ENCODE measurements around the gene FLAD1.

Gene FLAD1

GRCh38 chr1:154959426-154959780 lies 23.7 kb upstream of the FLAD1 start:
- peak overlapping the region; percentile 63 to 71 (median 69) for H3K4me3 Mint-ChIP-seq
- H3K9me3 Mint-ChIP-seq, result no peaks in the 10 kb centered on the region
- no peak for TF ChIP-seq CTCF (IDR thresholded peaks at IDR 0.05; ENCODE audit: unreplicated experiment in 3 of 3)
- peaks cover 24% of the 10 kb centered on the region for H3K36me3 Mint-ChIP-seq (ENCODE audit: low read depth)
- no peaks in the 10 kb centered on the region for H3K27me3 Mint-ChIP-seq (ENCODE audit: low read depth)
- H3K27ac Mint-ChIP-seq, result peak overlapping the region in 2 of 3 experiments; percentile 33 to 67
- H3K4me1 Mint-ChIP-seq, result peaks cover 72% of the 10 kb centered on the region

- H3K4me1 Mint-ChIP-seq, result peaks cover 60% of the 10 kb centered on the region
- H3K9me3 Mint-ChIP-seq, result no peaks in the 10 kb centered on the region
- no peak for TF ChIP-seq CTCF (IDR thresholded peaks at IDR 0.05; ENCODE audit: unreplicated experiment in 3 of 3)
- peak overlapping the region; percentile 97 to 99 (median 99) for H3K27ac Mint-ChIP-seq
- H3K27me3 Mint-ChIP-seq (ENCODE audit: low read depth), result no peaks in the 10 kb centered on the region
- peaks cover 33% of the 10 kb centered on the region for H3K36me3 Mint-ChIP-seq (ENCODE audit: low read depth)
- H3K4me3 Mint-ChIP-seq, result peak overlapping the region; percentile 88 to 97 (median 95)
Observed at GRCh38 chr1:154960446-154961136, 22.6 kb upstream of the FLAD1 start.

- H3K9me3 Mint-ChIP-seq, result no peaks in the 10 kb centered on the region
- no peaks in the 10 kb centered on the region for H3K27me3 Mint-ChIP-seq (ENCODE audit: low read depth)
- H3K27ac Mint-ChIP-seq, result peak within 1 kb of the TSS; percentile 97 to 99 (median 99)
- peak within 1 kb of the TSS; percentile 91 to 97 (median 96) for H3K4me3 Mint-ChIP-seq
- peaks cover 36% of the 10 kb centered on the region for H3K36me3 Mint-ChIP-seq (ENCODE audit: low read depth)
- TF ChIP-seq CTCF (IDR thresholded peaks at IDR 0.05; ENCODE audit: unreplicated experiment in 3 of 3), result peak; percentile 48 to 76 (median 56)
- peaks cover 51% of the 10 kb centered on the region for H3K4me1 Mint-ChIP-seq
Observed at GRCh38 chr1:154961207-154962155, 21.7 kb upstream of the FLAD1 start, which contains the start of gene PYGO2. TSS of gene PYGO2 (minus strand) at chr1:154961782. CDS start at chr1:154961576, 206 bp downstream.

- no peak for TF ChIP-seq CTCF (IDR thresholded peaks at IDR 0.05; ENCODE audit: unreplicated experiment in 3 of 3)
- Mint-ChIP-seq H3K27ac (peak overlapping the region; percentile 97 to 99 (median 98)), H3K4me1 (peaks cover 43% of the 10 kb centered on the region), H3K36me3 (ENCODE audit: low read depth) (peaks cover 39% of the 10 kb centered on the region), H3K9me3 (no peaks in the 10 kb centered on the region), H3K27me3 (ENCODE audit: low read depth) (no peaks in the 10 kb centered on the region), H3K4me3 (peak overlapping the region; percentile 91 to 96 (median 93))
Observed at GRCh38 chr1:154962156-154962749, 20.9 kb upstream of the FLAD1 start.

- Mint-ChIP-seq H3K9me3 (no peaks in the 10 kb centered on the region), H3K4me3 (peak overlapping the region; percentile 91 to 96 (median 93)), H3K4me1 (peaks cover 37% of the 10 kb centered on the region), H3K36me3 (ENCODE audit: low read depth) (peaks cover 39% of the 10 kb centered on the region), H3K27me3 (ENCODE audit: low read depth) (no peaks in the 10 kb centered on the region), H3K27ac (peak overlapping the region; percentile 97 to 99 (median 98))
- TF ChIP-seq CTCF (IDR thresholded peaks at IDR 0.05; ENCODE audit: unreplicated experiment in 3 of 3), result no peak
Observed at GRCh38 chr1:154962795-154963330, 20.3 kb upstream of the FLAD1 start.

Data from nephron (organoid).